Measurements from ENCODE around the gene USF3.

The USF3 gene, protein sequence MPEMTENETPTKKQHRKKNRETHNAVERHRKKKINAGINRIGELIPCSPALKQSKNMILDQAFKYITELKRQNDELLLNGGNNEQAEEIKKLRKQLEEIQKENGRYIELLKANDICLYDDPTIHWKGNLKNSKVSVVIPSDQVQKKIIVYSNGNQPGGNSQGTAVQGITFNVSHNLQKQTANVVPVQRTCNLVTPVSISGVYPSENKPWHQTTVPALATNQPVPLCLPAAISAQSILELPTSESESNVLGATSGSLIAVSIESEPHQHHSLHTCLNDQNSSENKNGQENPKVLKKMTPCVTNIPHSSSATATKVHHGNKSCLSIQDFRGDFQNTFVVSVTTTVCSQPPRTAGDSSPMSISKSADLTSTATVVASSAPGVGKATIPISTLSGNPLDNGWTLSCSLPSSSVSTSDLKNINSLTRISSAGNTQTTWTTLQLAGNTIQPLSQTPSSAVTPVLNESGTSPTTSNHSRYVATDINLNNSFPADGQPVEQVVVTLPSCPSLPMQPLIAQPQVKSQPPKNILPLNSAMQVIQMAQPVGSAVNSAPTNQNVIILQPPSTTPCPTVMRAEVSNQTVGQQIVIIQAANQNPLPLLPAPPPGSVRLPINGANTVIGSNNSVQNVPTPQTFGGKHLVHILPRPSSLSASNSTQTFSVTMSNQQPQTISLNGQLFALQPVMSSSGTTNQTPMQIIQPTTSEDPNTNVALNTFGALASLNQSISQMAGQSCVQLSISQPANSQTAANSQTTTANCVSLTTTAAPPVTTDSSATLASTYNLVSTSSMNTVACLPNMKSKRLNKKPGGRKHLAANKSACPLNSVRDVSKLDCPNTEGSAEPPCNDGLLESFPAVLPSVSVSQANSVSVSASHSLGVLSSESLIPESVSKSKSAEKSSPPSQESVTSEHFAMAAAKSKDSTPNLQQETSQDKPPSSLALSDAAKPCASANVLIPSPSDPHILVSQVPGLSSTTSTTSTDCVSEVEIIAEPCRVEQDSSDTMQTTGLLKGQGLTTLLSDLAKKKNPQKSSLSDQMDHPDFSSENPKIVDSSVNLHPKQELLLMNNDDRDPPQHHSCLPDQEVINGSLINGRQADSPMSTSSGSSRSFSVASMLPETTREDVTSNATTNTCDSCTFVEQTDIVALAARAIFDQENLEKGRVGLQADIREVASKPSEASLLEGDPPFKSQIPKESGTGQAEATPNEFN (N-terminal part only)

DNA sequence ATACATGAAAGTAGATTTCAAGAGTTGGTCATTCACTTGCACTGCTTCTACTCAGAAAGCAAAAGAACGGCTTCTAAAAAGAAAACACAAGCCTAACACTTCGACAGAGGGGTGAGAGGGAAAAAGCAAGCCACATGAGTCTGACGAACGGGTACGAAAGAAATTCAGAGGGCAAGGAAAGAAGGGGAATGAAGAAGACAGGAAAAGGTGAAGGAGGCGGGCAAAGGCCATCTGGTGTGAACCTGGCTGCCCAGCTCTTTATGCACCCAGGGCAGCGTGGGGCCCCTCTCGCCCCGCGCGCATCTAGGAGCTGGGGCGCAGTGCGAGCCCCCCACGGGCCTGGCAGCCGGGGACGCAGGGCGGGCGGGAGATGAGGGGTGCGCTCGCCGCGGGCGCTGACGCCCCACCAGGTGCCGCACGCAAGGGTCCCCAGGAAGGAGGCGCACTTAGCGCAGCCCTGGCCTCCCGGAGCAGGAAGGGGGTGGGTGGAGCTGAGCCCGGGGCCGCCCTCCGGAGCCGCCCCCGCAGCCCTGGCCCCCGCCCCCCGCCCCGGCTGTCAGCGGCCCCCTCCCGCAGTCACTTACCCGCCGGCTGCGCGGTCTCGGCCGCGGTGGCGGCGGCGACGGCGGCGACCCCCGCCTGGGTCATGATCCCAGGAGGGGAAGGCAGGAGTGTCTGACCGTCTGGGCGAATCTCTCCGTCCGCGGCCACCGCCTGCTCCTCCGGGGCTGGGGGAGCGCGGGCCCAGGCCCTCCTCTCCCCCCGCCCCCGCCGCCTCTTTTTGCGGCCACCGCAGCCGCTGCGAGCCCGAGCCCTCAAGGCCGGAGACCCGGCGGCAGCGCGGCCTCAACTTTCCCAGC lies at the start of gene USF3:
TSS of gene USF3 (minus strand) at position 857 of the 860 bp plus-strand sequence. CDS start 21,764 bp downstream, outside the sequence.
- H3K36me3 ChIP-seq (replicated peaks), result no peaks in the 10 kb centered on the region
- peak within 1 kb of the TSS; percentile 61 for H3K4me3 ChIP-seq
- no peaks in the 10 kb centered on the region for H3K9me3 ChIP-seq
- H3K4me1 ChIP-seq, result peaks cover 15% of the 10 kb centered on the region
- DNase-seq (ENCODE audit: low spot score in 2 of 2), result peak; percentile 30 to 80
- in situ Hi-C loops (cut with MboI; ENCODE audit: low sequenced_read_pairs), result no loop called here
- H3K27me3 ChIP-seq (ENCODE audit: low read depth), result no peaks in the 10 kb centered on the region

DNA sequence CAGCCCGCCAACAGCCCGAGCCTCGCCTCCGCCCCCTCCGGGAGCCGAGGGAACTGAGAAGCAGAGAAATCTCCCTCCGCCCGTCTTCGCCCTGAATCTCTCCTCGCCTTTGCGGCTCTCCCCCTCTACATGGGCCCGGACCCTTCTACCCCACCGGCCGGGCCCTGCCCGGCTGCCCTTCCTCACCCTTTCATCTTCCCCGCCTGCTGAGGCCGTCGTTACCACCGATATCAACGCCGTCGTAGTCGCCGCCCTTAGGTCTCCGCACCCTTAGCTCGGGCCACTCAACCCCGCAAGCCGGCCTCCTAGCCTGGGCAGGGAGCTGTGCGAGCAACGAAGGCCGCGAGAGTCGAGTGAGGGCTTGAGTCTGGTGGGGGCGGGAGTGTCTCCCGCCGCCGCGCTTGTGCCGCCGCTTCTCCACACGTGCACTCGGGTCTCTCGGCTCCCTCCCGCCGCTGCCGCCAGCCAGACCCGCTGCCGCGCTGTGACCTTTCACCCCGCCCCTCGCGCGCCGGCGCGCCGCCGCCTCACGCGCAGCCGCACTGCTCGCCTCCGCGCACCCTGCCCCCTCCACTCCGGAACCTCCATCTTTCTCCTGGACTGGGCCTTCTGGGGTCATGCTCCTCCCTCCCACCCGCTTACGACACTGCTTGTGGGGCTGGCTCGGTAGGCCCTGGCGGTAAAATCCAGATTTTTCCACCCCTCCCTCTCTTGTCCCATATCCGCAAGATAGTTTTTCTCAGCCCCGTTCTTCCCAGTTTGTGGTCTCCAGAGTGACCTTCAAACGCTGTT lies 49.5 kb upstream of the USF3 start, which contains the start of gene NAA50:
TSS of gene NAA50 (minus strand) at position 494 of the 792 bp plus-strand sequence. CDS start at position 194, 300 bp downstream.
- H3K4me3 ChIP-seq, result peak within 1 kb of the TSS; percentile 84
- no peaks in the 10 kb centered on the region for H3K36me3 ChIP-seq (replicated peaks)
- no peaks in the 10 kb centered on the region for H3K27me3 ChIP-seq (ENCODE audit: low read depth)
- H3K4me1 ChIP-seq, result peaks cover 40% of the 10 kb centered on the region
- H3K9me3 ChIP-seq, result no peaks in the 10 kb centered on the region
- DNase-seq (ENCODE audit: low spot score in 2 of 2), result peak; percentile 92 to 96
- in situ Hi-C loops (cut with MboI; ENCODE audit: low sequenced_read_pairs), result loop anchor here (25.0 kb wide), 1 partner anchor 166 kb away; no protein-coding TSS in a partner anchor

DNA sequence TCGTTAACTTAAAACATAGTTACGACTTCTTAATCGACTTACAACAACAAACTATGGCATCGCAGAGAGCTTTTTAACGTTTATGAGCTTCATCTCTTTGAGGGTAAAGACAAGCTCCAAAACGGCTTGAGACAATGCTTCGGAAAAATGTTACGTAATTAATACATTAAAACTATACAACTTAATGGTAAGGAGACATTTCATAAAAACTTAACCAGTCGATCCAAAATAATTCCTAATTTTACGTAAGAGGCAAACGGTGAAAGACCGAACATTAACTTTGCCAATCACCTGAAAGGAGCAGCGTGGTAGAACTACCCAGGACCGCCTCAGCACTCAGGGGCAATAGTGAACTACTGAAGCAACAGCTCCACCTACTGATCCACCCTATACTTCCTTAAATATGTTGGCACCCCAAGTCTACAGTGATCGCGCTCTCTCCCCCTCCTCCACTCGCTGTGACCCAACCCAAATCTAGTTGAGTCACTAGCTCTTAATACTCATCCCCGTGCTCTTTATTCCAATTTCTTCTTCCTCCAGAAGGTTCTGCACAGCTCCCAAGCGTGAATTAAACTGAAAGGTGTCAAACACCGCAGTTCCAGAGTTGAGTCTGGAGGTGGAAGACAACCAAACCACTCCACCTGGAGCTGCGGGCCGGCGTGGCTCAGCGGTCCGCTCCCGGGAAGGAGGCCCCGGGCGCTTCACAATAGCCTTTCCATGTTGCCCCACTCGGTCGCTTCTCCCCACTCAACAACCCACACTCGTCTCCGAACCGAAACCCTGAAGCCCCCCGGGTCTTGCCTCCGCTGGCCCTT lies 48.7 kb upstream of the USF3 start:
- no peaks in the 10 kb centered on the region for H3K27me3 ChIP-seq (ENCODE audit: low read depth)
- in situ Hi-C loops (cut with MboI; ENCODE audit: low sequenced_read_pairs), result loop anchor here (25.0 kb wide), 1 partner anchor 167 kb away; no protein-coding TSS in a partner anchor
- H3K4me3 ChIP-seq, result peak overlapping the region; percentile 84
- H3K36me3 ChIP-seq (replicated peaks), result no peaks in the 10 kb centered on the region
- H3K9me3 ChIP-seq, result no peaks in the 10 kb centered on the region
- peaks cover 44% of the 10 kb centered on the region for H3K4me1 ChIP-seq
- peak; percentile 77 to 91 for DNase-seq (ENCODE audit: low spot score in 2 of 2)

DNA sequence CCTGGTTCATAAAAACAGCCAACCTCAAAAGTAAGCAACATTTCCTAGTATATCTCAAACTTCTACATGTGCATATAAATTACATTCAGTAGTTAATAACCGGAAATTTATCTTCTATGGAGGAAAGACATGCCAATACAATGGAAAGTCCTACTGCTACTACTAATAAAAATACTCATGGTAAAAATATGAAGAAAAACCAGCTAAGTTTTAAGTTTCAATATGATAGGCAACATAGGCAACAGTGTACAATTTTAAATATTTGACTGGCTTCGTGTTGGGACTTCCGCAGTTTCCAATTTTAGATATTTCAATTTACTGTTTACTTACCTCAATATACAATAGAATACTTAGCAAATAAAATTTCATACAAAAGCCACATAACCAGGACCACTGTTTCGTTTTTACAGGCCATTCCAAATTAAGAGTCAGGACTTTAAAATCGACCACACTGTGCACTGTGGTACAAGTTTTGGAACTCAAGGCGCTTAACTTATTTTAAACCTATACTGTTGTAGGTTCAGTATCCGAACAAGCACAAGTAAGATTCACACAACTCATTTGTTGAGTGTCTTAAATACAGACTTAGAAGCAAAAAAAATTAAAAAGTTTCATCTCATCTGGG lies 46.7 kb upstream of the USF3 start:
- Histone ChIP-seq H3K4me3 (peak overlapping the region; percentile 84), H3K4me1 (peaks cover 29% of the 10 kb centered on the region), H3K27me3 (ENCODE audit: low read depth) (no peaks in the 10 kb centered on the region), H3K9me3 (no peaks in the 10 kb centered on the region), H3K36me3 (replicated peaks) (no peaks in the 10 kb centered on the region)
- DNase-seq (ENCODE audit: low spot score in 2 of 2), result no peak
- in situ Hi-C loops (cut with MboI; ENCODE audit: low sequenced_read_pairs), result loop anchor here (25.0 kb wide), 1 partner anchor 169 kb away; no protein-coding TSS in a partner anchor

DNA sequence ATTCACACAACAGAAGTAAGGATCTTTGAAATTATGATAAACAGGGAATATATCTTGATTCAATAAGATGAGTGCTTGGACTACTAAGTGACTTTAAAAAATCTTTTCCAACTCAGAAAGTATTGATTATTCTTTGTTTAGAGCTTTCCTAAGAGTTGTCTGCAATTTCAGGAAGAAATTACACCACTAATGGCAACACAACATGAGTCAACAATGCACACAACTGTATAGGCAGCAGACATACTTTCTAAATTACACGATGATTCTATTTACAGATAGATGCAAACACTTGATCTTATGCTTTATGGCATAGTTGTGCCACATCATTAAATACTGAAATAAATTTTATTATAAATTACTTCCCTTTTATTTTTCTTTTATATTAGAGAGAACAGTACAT lies 45.2 kb upstream of the USF3 start:
- Histone ChIP-seq H3K9me3 (no peaks in the 10 kb centered on the region), H3K27me3 (ENCODE audit: low read depth) (no peaks in the 10 kb centered on the region), H3K4me1 (peaks cover 37% of the 10 kb centered on the region), H3K4me3 (no peak overlapping the region), H3K36me3 (replicated peaks) (no peaks in the 10 kb centered on the region)
- no peak for DNase-seq (ENCODE audit: low spot score in 2 of 2)
- in situ Hi-C loops (cut with MboI; ENCODE audit: low sequenced_read_pairs), result loop anchor here (25.0 kb wide), 1 partner anchor 171 kb away; no protein-coding TSS in a partner anchor

DNA sequence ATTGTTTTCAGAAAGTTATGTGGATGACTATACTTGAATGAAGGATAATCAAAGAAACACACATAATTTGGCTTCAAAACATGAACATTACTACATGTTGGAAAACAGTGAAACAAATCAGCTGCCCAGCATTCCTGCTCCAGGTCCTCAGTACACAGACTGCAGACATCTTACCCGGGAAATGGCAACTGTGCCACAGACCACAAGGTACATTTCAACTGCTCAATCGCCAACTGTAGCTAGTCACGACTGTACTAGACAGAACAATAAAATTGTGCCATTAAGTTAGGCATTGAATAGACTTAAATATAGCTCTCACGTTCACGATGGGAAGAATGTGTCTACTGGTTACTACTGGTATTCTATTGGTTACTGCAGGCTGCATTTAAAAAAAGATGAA lies 44.6 kb upstream of the USF3 start:
- Histone ChIP-seq H3K27me3 (ENCODE audit: low read depth) (no peaks in the 10 kb centered on the region), H3K36me3 (replicated peaks) (peaks cover 3% of the 10 kb centered on the region; the same call in 1 of the 2 replicates), H3K9me3 (no peaks in the 10 kb centered on the region), H3K4me3 (no peak overlapping the region), H3K4me1 (peaks cover 38% of the 10 kb centered on the region)
- in situ Hi-C loops (cut with MboI; ENCODE audit: low sequenced_read_pairs), result loop anchor here (25.0 kb wide), 1 partner anchor 171 kb away; no protein-coding TSS in a partner anchor
- no peak for DNase-seq (ENCODE audit: low spot score in 2 of 2)

DNA sequence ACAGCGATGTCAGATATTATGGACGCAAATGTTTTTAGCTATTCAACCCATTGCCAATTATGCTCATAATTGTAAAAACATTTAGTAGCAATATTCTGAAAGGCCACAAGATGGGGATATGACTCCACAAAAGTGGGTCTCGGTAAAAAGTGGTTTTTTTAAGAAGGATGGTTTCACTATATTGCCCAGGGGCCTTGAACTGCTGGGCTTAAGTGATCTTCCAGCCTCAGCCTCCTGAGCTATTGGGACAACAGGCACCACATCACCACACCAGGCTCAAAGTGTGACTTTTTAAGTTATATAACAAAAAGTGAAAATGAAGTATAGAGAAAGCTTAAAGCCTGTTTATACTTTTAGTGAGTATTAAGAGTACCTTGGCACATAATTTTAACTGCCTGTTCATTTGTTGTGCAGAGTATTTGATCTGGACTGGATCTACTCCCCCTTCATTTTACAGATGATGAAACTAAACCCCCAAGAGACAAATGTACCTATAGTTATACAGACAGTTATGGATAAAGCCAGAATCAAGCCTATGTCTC lies 40.2 kb upstream of the USF3 start:
- peaks cover 13% of the 10 kb centered on the region for H3K36me3 ChIP-seq (replicated peaks)

DNA sequence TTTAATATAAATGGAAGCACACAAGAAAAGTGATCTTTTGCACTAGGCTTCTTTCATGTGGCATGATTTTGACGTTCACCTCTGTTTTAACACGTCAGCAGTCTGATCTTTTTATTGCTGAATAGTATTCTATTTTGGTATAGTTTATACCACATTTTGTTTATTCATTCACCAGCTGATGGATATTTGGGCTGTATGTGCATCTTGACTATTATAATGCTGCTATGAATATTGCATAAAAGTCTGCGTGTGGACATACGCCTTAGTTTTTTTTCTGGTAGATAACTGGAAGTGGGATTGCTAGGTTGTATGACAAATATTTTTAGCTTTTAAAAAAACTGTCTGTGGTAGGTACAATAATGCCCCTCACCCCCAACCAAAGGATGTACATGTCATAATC lies 35.3 kb upstream of the USF3 start:
- peaks cover 34% of the 10 kb centered on the region for H3K4me1 ChIP-seq
- no peaks in the 10 kb centered on the region for H3K27me3 ChIP-seq (ENCODE audit: low read depth)
- DNase-seq (ENCODE audit: low spot score in 2 of 2), result no peak
- peaks cover 21% of the 10 kb centered on the region for H3K36me3 ChIP-seq (replicated peaks)
- in situ Hi-C loops (cut with MboI; ENCODE audit: low sequenced_read_pairs), result loop anchor here (25.0 kb wide), 1 partner anchor 181 kb away; no protein-coding TSS in a partner anchor
- H3K9me3 ChIP-seq, result no peaks in the 10 kb centered on the region
- no peak overlapping the region for H3K4me3 ChIP-seq

More for the DNA sequence above, 40.2 kb upstream of the USF3 start:
- Histone ChIP-seq H3K4me1 (peaks cover 35% of the 10 kb centered on the region), H3K4me3 (no peak overlapping the region), H3K9me3 (no peaks in the 10 kb centered on the region), H3K27me3 (ENCODE audit: low read depth) (no peaks in the 10 kb centered on the region)
- in situ Hi-C loops (cut with MboI; ENCODE audit: low sequenced_read_pairs), result loop anchor here (25.0 kb wide), 1 partner anchor 176 kb away; no protein-coding TSS in a partner anchor
- DNase-seq (ENCODE audit: low spot score in 2 of 2), result peak; percentile 50 to 74

DNA sequence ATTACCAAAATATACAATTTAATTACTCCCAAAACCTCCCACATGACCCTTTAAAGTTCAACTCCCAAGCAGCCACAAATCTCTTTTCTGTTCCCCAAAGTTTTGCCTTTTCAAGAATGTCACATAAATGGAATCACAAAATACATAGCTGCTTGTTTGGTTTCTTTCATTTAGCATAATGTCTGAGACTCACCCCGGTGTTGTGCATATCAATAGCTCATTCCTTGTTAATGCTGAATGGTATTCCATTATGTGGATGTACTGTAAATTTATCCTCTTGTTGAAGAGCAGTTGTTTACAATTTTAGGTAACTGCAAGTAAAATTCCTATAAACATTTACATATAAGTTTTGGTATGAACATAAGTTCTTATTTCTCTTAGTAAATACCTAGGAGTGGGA lies 34.1 kb upstream of the USF3 start:
- Histone ChIP-seq H3K4me1 (peaks cover 35% of the 10 kb centered on the region), H3K27me3 (ENCODE audit: low read depth) (no peaks in the 10 kb centered on the region), H3K4me3 (no peak overlapping the region), H3K36me3 (replicated peaks) (peaks cover 23% of the 10 kb centered on the region), H3K9me3 (no peaks in the 10 kb centered on the region)
- in situ Hi-C loops (cut with MboI; ENCODE audit: low sequenced_read_pairs), result loop anchor here (25.0 kb wide), 1 partner anchor 182 kb away; no protein-coding TSS in a partner anchor
- DNase-seq (ENCODE audit: low spot score in 2 of 2), result peak; percentile 42 to 97

DNA sequence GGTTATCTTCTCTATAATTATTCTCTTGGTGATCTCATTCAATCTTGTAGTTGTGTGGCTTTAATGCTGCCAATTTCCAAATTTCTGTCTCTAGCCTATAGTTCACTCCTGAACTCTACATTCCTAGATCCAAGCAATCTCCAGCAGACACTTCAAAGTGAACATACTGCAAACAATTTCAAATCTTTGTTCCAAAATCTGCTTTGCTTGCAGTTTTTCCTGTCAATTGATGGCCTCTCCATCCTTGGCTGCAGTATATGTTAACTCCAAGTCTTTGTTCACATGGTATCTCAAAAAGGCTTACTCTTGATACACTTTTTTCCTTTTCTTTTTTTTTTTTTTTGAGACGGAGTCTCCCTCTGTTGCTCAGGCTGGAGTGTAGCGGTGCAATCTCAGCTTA lies 32.2 kb upstream of the USF3 start:
- no peak for DNase-seq (ENCODE audit: low spot score in 2 of 2)
- peaks cover 38% of the 10 kb centered on the region for H3K4me1 ChIP-seq
- H3K27me3 ChIP-seq (ENCODE audit: low read depth), result no peaks in the 10 kb centered on the region
- no peaks in the 10 kb centered on the region for H3K9me3 ChIP-seq
- H3K36me3 ChIP-seq (replicated peaks), result peaks cover 26% of the 10 kb centered on the region
- in situ Hi-C loops (cut with MboI; ENCODE audit: low sequenced_read_pairs), result loop anchor here (25.0 kb wide), 1 partner anchor 184 kb away; no protein-coding TSS in a partner anchor
- no peak overlapping the region for H3K4me3 ChIP-seq
